Tibial nerve (tissue), 4 donors: ENCODE measurements around the gene RHBDD1. TPM values are rescaled to one million over a fixed set of nuclear protein-coding genes. Genes with fewer than 3 reads are reported as not detected.

Experiments used
- DNase-seq, 2 donors: peaks; one replicate each; pipeline ENCODE4 v3.0.0-alpha.2; 2019; ENCODE audit warnings: low spot score in 2 of 2
- H3K27ac ChIP-seq, 4 donors: fragments of 200-600 bp; sonication (generic) in 3 of 4; one replicate each; pipeline ENCODE4 v1.5.1; 2017 to 2019; ENCODE audit warnings: mild to moderate bottlenecking in 1 of 4
- H3K27me3 ChIP-seq, 2 donors: fragments of 200-600 bp; sonication (generic) in 1 of 2; one replicate each; pipeline versions ENCODE4 v1.5.1 to v1.6.0; 2017 to 2019
- H3K36me3 ChIP-seq, 3 donors: fragments of 200-600 bp; sonication (generic); one replicate each; pipeline ENCODE4 v1.5.1; 2018 to 2019
- H3K4me1 ChIP-seq, 4 donors: fragments of 200-600 bp; sonication (generic) in 3 of 4; one replicate each; pipeline ENCODE4 v1.5.1; 2017 to 2019
- H3K4me3 ChIP-seq, 4 donors: fragments of 200-600 bp; sonication (generic) in 3 of 4; one replicate each; pipeline ENCODE4 v1.5.1; 2017 to 2019; ENCODE audit warnings: mild to moderate bottlenecking in 1 of 4, moderate library complexity in 1 of 4
- H3K9me3 ChIP-seq, 4 donors: fragments of 200-600 bp; sonication (generic) in 3 of 4; one replicate each; pipeline ENCODE4 v1.5.1; 2017 to 2019
- CTCF ChIP-seq, 5 experiments: fragments of 200-600 bp in 3 of 5; fragments of 450-650 bp in 2 of 5; sonication (generic) in 3 of 5; IDR thresholded peaks; one replicate each; pipeline ENCODE4 v1.5.1; 2016 to 2019; ENCODE audit warnings: antibody characterized with exemption in 5 of 5, mild to moderate bottlenecking in 3 of 5, moderate library complexity in 2 of 5
- EP300 ChIP-seq, 2 donors: sonication (generic); formaldehyde crosslinking; IDR thresholded peaks; one replicate each; pipeline ENCODE4 v1.6.1; 2017; ENCODE audit warnings: antibody characterized with exemption in 2 of 2, mild to moderate bottlenecking in 1 of 2
- POLR2A ChIP-seq, 2 donors: fragments of 450-650 bp; IDR thresholded peaks; one replicate each; pipeline ENCODE4 v1.6.1; 2017; ENCODE audit warnings: antibody characterized with exemption in 2 of 2, mild to moderate bottlenecking in 2 of 2, moderate library complexity in 2 of 2
- WGBS, 2 donors: methylation state at CpG; one replicate each; pipeline ENCODE4 v1.1.5; 2018; 5-methylcytosine and 5-hydroxymethylcytosine counted together
- total RNA-seq, 4 donors: library from RNA; depleted of rRNA; stranded (reverse); fragments of >200 nt; gene quantifications; one replicate each; pipeline ENCODE4 v1.1.0, GENCODE V29; 2016

RHBDD1 gene
- total RNA-seq, 4 donors from 2014 or later, result 14.9 to 29.4 (median 25.0) TPM

- peak in 1 of 5 experiments; percentile 5 for TF ChIP-seq CTCF (IDR thresholded peaks at IDR 0.05)
- no peak for TF ChIP-seq EP300 (IDR thresholded peaks at IDR 0.05)
Observed at GRCh38 chr2:226813148-226813701, 22.6 kb upstream of the RHBDD1 start.

GRCh38 chr2:226818930-226819329 is 16.9 kb upstream of the RHBDD1 start:
- Histone ChIP-seq H3K27ac (no peak overlapping the region), H3K4me1 (no peaks in the 10 kb centered on the region), H3K27me3 (no peaks in the 10 kb centered on the region), H3K9me3 (no peaks in the 10 kb centered on the region), H3K36me3 (peaks cover 0 to 4% (median 0%) of the 10 kb centered on the region in 3 donors), H3K4me3 (no peak overlapping the region)
- WGBS, 2 donors, result 53 to 63% methylated on average over 3 of the region's 3 CpGs
- no peak for TF ChIP-seq POLR2A (IDR thresholded peaks at IDR 0.05)
- no peak for TF ChIP-seq EP300 (IDR thresholded peaks at IDR 0.05)
- TF ChIP-seq CTCF (IDR thresholded peaks at IDR 0.05), result no peak
- no peak for DNase-seq

More at GRCh38 chr2:226813148-226813701, 22.6 kb upstream of the RHBDD1 start:
- Histone ChIP-seq H3K36me3 (no peaks in the 10 kb centered on the region), H3K4me3 (no peak overlapping the region), H3K9me3 (no peaks in the 10 kb centered on the region), H3K27me3 (no peaks in the 10 kb centered on the region), H3K27ac (no peak overlapping the region), H3K4me1 (no peaks in the 10 kb centered on the region)
- no peak for DNase-seq
- WGBS, 2 donors, result 100% methylated on average over 1 of the region's 1 CpG

- H3K4me1 ChIP-seq, result no peaks in the 10 kb centered on the region
- H3K9me3 ChIP-seq, result no peaks in the 10 kb centered on the region
- peaks cover 0 to 4% (median 0%) of the 10 kb centered on the region in 3 donors for H3K36me3 ChIP-seq
- no peaks in the 10 kb centered on the region for H3K27me3 ChIP-seq
- no peak overlapping the region for H3K27ac ChIP-seq
- DNase-seq, result no peak
- TF ChIP-seq POLR2A (IDR thresholded peaks at IDR 0.05) (no peak), EP300 (IDR thresholded peaks at IDR 0.05) (no peak), CTCF (IDR thresholded peaks at IDR 0.05) (no peak)
- 63 to 64% methylated on average over 2 of the region's 2 CpGs for WGBS, 2 donors
- H3K4me3 ChIP-seq, result no peak overlapping the region
Observed at GRCh38 chr2:226825056-226825455, 10.8 kb upstream of the RHBDD1 start.

GRCh38 chr2:226828191-226828590 is 7.7 kb upstream of the RHBDD1 start:
- Histone ChIP-seq H3K4me3 (no peak overlapping the region), H3K9me3 (no peaks in the 10 kb centered on the region), H3K27me3 (no peaks in the 10 kb centered on the region), H3K36me3 (peaks cover 0 to 7% (median 0%) of the 10 kb centered on the region in 3 donors), H3K27ac (no peak overlapping the region), H3K4me1 (no peaks in the 10 kb centered on the region)
- no peak for DNase-seq
- WGBS, 2 donors, result 66 to 71% methylated on average over 2 of the region's 2 CpGs
- TF ChIP-seq EP300 (IDR thresholded peaks at IDR 0.05) (no peak), POLR2A (IDR thresholded peaks at IDR 0.05) (no peak), CTCF (IDR thresholded peaks at IDR 0.05) (no peak)

- Histone ChIP-seq H3K9me3 (no peaks in the 10 kb centered on the region), H3K4me3 (no peak overlapping the region), H3K27me3 (no peaks in the 10 kb centered on the region), H3K4me1 (peaks cover 0 to 9% (median 6%) of the 10 kb centered on the region in 4 donors), H3K36me3 (peaks cover 0 to 6% (median 0%) of the 10 kb centered on the region in 3 donors), H3K27ac (no peak overlapping the region)
- WGBS, 2 donors, result 87 to 89% methylated on average over 8 of the region's 8 CpGs
- TF ChIP-seq POLR2A (IDR thresholded peaks at IDR 0.05) (no peak), CTCF (IDR thresholded peaks at IDR 0.05) (no peak), EP300 (IDR thresholded peaks at IDR 0.05) (no peak)
- DNase-seq, result no peak
Observed at GRCh38 chr2:226829721-226830631, 5.9 kb upstream of the RHBDD1 start.
